NCI-H460 (cell line): ENCODE results near the gene GRK5. TPM values are rescaled to one million over a fixed set of nuclear protein-coding genes. Genes with fewer than 3 reads are reported as not detected.

Experiments used
- DNase-seq: peaks from one replicate; pipeline ENCODE4 v3.0.0-alpha.2; 2016; ENCODE audit warnings: low read depth; ENCODE audit errors: extremely low read depth
- total RNA-seq: library from RNA; depleted of rRNA; stranded (reverse); fragments of >200 nt; shearing (Covaris generic); gene quantifications from 2 replicates; pipeline ENCODE4 v1.2.3, GENCODE V29; 2014

The GRK5 gene
- total RNA-seq, 1 experiment from 2014 or later = 0.79 TPM

DNA sequence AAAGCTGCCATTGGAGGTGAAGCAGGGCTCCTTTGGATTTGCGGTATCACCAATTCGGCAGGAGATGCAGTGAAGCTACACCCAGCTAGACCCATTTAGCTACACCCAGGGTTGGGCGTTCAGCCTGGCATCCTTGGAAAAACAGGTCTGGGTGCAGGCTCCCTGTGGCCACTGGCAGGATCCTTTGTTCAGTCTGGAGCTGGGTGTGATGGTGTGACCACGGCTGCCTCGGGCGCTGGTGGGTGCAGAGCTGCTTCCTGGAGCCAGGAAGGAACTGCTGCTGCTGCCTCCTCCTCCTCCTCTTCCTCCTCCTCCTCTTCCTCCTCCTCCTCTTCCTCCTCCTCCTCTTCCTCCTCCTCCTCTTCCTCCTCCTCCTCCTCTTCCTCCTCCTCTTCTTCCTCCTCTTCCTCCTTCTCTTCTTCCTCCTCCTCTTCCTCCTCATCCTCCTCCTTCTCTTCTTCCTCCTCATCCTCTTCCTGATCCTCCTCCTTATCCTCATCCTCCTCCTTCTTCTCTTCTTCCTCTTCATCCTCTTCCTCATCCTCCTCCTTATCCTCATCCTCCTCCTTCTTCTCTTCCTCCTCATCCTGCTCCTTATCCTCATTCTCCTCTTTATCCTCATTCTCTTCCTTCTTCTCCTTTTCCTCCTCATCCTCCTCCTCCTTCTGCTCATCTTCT lies 84.0 kb downstream of the GRK5 start:
- DNase-seq = no peak

DNA sequence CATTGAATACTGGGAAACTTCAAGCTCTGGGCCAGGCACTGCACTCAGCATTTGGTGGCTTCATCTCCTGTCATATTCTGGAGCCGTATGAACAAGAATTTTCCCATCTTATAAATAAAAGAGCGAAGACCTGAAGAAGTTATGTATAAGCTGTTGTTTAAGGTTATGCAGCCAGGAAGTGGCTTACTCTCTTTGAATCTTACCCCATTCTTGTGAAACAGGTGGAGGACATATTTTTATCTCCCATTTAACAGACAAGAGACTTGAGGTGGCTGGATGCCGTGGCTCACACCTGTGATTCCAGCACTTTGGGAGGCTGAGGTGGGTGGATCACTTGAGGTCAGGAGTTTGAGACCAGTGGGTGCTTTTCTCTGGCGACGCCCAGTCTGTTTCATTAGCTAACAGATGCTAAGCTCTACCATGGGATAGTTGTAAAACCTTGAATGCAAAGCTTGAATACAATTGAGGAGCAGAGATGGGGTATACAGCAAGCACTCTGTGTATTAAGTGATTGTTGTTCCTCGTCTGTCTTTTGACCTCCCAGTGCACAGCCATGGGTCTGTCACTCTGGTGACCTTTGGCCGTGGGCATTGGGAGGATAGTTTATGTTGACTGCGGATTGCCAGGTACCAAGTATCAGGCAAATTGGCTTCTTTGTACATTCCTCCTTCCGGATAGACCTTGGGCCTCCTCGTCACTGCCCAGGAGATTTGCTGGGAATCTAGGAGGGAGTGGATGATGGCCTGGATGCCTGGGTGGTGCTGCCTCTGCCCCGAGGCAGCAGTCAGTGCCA lies 85.8 kb downstream of the GRK5 start:
- DNase-seq = no peak

DNA sequence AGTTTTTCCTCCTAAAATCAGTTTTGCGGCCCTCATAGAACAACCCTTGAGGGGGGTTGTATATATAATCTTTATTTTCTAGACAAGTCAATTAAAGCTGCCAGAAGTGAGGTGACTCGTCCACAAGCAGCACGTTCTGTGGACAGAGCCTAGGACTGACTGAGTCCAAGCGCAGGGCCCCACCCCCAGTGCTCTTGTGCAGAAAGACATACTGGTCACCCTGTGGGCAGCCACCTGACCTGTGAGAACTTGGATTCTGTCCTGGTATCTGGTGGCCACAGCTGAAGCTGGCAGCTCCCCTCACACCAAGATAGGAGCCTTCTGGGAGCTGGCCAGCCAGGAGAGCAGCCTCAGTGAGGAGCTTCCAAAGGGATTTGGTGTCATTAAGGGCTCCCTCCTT lies 89.3 kb downstream of the GRK5 start:
- no peak for DNase-seq

DNA sequence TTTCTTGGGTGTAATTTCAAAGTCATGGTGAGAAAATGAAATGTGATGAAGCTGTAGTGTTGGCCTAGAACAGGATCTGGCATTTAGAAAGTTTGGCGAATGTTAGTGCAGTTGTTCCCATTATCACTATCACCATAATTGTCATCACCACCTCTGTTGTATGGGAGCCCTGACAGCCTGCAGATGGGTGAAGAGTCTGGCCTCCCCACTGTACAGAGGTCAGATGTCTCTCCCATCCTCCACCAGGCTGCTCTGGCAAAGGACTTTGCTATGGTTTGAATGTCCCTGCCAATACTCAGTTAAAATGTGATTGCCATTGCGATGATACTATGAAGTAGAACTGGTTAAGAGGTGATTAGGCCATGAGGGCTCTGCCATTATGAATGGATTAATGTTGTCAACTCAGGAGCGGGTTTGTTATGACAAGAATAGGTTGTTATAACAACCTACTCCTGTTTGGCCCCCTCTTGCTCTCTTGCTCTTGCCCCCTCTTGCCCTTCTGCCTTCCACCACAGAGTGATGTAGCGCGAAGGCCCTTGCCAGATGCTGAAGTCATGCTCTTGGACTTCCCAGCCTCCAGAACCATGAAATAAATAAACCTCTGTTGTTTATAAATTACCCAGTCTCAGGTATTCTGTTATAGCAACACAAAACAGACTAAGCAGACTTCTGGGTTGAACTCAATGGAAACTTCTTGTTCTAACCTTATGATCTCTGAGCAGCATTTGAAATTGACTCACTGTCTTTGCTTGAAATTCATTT lies 90.0 kb downstream of the GRK5 start:
- no peak for DNase-seq

DNA sequence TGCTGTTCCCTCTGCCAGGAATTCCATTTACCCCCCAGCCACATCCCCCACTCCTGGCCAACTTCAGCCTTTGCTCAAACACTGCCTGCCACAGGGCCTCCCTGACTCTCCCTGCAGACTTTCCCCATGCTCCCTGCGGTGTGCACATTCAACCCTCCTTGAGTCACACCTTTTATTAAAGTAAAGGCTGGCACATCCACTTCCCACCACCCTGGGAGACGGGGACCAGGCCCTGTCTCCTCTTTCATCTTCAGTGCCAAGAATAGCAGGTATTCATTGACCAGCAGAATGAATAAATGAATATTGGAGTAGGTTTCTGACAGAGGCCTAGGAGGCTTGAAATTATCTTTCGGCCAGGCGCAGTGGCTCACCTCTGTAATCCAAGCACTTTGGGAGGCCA lies 91.4 kb downstream of the GRK5 start:
- no peak for DNase-seq

DNA sequence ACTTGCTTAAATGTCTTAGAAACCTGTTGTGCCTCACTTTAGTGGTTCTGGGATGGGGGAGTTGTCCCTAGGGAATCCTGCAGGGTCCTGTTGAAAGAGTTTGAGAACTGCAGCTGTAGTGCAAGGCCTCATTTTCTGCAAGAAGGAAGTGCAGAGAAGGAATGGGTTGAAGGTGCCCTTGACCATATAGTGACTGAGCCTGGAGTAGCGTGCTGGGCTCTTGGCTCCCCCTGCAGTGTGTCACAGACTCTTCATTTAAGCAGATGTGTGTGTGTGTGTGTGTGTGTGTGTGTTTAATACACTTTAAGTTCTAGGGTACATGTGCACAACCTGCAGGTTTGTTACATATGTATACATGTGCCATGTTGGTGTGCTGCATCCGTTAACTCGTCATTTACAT lies 92.2 kb downstream of the GRK5 start:
- no peak for DNase-seq

DNA sequence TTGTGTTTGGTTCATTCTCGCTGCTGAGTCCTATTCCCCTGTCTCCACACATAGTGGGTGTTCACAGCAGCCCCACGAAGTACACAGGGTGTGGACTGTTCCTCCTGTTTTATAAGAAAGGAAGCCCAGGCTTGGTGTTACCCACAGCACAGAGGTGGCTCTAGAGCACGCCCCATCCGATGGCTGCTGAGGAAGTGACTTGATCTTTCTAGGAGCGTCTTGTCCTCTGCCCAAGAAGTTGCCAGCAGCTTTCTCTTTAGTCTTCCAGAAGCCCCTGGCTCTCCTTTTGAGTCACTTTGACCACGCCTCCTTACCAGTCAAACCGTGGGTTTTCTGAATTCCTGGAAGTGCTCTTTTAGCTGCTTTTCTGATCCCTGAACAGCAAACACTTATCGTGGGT lies 94.0 kb downstream of the GRK5 start:
- DNase-seq = no peak

DNA sequence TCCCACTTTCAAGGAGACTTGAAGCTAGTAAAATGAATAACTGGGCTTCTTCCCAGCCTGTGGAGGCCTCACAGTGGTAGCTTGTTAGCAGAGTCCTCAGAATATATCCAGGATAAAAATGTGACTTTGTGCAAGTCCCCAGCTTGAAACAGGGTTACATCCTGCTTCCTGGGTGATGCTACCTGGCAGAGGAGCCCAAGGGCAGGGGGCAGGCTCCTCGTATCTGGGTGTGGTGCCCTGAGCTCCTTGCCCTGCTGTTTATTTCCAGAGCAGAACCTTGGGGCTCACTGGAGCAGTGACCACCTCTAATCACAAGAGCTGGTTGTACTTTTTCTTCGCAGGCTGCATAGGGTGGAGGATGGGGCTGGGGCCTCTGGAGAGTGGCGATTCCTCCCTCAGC lies 94.8 kb downstream of the GRK5 start:
- DNase-seq = no peak

DNA sequence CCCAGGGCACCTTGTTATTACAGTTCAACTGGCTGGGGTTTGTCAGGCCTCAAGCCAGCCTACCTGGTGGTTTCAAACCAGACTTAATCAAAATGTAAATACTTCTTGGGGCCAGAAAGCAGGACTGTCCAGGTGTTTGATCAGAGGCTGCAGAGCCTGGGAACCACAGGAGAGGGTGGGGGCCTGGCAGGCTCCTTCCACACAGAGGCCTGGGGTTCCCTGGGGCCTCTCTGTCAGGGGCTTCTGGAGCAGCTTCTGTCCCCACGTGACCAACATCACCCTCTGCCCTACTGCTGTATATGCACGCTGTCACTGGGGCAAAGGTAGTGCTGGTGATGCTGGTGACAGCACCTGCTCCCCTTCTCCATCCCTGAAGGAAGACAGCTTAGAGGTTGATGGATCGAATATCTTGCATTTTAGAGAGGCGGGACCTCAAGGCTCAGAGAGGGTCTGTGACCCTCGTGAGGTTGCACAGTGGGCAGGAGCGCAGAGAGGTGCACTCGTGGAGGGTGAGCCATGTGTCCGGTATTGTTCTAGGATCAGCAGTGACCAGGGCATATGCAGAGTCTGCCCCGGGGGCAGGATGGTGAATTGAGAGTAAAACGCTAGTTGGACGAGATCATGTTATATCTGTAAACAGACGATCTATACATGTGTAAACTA lies 95.4 kb downstream of the GRK5 start:
- no peak for DNase-seq

DNA sequence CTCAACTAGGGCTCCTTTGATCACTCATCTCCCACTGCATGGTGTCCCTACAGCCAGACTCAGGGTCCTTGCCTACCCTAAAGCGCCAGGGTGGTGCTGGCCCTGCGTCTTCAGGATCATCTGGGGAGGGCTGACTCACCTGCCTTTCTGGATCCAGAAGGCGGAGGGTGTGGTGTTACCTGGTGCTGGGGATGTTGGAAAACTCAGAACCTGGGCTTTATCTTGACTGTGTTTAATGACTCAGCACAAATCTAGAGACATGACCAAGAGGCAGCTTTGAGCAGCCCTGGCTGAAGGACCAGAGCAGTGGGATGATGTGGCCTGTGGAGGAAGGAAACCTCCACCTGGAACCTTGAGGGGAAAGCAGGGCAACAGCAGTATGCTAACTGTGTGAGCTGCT lies 96.5 kb downstream of the GRK5 start:
- no peak for DNase-seq

DNA sequence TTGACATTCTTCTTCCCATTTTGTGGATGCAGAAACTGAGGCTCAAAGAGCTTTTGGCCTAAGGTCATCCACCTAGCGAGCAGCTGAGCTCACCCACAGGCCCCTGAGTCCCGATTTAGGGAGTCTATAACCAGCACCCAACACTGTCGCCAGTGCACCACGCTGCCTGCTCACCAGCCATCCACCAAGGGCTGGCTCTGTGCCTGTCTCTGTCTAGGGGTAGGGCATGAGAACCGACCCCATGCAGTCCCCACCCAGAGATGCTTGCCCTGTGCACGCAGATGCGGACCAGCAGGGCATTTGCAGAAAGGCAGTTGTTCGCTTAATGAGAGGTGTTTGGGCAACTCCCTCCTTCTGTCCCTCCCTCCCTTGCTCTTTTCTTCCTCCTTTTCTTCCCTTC lies 97.2 kb downstream of the GRK5 start:
- DNase-seq = no peak

DNA sequence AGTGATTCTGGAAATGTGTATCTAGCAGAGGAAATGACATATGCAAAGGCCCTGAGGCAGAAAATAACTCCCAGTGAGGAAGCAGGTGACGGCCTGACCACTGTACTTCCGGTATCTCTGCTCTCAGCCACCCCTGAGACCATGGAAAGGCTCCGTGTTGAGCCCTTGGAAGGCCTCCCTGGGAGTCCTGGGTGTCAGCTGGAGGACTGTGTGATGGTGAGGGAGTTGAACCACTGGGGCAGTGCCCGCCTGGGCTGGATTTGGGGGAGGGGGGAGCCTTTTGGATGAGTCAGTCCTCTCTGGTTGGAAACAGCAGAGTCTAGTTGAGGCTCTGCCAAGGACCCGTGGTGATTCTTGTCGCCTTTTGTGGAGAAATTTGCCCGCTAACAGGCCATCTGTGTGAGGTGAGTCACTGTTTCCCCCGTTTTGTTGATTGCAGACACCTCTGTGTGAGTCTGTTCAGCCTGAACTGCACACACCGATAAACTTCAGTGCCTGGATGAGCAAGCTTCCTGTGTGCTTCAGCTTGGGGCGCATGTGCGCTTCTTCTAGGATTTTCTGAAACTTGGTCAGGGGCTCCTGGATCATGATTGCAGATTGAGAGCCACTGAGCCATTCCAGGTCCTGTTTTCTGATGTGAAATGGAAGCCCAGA lies 98.6 kb downstream of the GRK5 start:
- peak; percentile 40 for DNase-seq

DNA sequence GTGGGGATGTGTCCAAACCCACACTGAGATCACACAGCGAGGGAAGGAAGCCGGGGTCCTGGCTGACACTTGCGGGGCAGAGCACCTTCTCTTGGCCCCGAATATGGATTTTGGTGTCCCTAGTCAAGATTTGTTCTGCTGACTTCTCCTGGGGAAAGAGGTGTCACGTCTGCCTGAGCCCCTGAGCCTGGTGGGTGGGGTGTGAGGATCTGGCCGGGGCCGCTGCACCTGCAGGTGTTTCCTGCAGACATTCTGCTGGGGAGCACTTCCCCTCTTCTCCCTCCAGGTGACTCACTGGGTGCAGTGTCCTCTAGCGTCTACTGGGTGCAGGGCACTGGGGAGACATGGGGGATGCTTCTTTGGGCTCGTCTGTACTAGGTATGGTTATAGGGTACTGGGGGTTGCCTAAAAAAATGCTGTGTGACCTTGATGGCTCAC lies 99.2 kb downstream of the GRK5 start:
- DNase-seq = no peak

DNA sequence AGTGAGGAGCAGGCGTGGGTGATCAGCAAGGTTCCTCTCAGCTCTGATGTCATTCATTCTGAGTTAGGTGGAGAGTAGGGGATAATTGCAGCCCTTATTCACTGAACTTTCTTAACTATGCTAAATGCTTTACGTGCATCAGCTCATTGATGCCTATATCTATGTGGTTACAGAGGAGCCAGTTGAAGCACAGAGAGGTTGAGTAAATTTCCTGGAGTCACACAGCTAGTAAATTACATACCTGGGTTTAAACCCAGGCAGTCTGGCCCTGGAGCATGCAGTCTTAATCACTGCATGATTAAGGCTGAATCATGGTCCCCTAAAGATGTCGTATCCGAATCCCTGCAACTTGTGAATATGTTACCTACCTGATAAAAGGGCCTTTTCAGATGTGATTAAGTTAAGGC lies 99.6 kb downstream of the GRK5 start:
- no peak for DNase-seq

DNA sequence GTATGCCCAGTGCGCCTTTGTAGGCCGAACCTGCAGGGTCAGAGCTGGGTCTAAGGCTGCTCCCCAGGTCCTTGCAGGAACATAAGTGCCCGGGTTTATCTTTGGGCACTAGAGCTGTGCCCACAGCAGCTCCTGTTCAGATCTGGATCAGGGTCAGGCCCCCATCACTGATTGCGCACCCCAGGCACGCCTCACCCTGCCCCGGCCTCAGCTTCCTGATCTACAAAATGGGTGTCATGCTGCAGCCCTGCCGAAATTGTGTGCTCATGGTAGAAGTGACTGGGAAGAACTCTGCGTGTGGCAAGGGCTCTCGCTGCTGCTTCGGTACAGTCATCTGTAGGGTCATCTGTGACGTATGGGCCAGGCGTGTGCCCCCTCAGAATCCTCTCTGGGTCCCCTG lies 100.7 kb downstream of the GRK5 start:
- DNase-seq = no peak

DNA sequence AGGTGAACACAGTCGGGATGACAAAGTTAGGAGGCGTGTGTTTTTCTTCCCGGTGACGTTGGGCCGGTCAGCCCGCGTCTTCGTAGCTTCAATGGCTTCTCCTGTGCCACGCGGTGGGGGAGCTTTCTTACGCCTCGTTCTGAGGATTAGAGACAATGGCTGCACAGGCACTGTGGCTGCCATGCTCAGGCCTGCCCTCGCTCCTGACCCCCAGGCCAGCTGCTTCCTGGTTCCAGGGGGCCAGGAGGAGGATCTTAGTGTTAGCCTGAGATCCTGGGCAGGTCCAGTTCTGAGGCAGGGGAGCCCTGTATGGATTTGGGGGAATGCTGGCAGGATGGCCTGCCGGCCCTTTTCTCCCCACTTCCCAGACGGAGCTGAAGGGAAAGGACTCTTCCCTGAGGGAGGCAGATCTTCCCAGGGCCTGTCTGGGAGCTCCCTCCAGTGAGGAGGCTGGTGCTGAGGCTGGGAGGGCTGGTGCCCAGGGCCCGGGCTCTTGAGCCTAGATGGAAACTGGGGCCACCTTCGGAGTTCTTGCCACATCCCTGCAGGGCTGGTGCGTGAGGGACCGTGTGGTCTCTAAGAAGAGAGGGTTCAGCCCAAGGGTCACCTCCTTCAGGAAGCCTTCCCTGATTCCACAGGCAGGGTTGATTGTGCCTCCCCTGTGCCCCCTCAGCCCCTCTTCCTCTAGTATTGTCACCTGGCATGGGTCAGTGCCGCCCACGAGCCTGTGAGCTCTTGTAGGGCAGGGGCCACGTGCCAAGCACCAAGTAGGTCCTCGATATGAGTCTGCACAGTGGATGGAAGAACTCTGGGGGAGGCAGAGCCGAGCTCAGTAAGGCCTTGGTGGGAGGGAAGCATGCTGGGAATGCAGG lies 101.4 kb downstream of the GRK5 start:
- no peak for DNase-seq

DNA sequence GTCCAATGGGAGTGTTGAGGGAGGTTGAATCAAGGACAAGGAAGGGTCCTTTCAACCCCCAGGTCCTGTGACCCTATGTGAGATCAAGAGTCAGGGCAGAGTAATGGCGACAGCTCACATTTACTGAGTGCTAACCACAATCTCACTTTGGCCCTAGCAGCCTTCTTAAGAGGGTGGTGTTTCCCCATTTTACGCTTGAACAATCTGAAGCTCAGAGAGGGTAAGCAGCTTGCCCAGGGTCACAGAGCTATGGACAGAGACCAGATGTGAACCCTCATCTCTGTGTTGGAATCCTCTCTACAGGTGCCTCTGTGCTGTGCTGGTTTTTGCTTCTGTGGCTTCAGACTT lies 102.0 kb downstream of the GRK5 start:
- DNase-seq = no peak

DNA sequence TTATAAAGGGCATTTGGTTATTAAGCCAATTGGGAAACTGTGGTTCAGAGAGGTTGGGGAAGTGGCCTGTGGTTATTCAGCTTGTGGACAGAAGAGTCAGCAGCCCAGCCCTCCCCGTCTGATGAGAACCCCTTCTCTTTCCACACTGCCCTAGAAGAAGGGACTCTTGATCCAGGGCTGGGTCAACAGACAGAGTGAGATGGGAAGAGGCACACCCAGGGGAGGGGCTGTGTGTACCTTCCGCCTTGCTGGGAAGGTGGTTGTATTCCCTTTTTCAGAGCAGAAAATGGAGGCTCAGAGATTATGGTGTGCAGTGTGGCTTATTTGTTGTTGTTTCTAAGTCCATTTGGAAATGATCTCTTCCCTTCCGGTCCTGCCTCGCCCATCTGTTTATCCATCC lies 103.4 kb downstream of the GRK5 start:
- no peak for DNase-seq

DNA sequence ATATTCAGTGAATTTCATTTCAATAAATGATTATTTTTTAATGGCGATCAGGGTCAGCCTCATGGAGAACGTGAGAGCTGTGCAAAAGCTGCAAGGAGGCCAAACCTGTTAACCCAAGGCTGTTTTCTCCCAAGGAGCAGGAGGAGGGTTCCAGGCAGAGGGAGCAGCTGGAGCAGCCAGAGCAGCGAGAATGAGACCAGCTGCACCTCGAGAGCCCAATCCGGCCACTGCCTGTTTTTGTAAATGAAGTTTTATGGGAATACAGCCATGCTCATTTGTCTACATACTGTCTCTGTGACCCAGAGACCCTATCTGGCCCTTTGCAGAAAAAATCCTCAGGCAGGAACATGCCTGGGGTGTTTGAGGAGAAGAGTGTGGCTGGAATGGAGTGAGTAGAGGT lies 104.9 kb downstream of the GRK5 start:
- no peak for DNase-seq

DNA sequence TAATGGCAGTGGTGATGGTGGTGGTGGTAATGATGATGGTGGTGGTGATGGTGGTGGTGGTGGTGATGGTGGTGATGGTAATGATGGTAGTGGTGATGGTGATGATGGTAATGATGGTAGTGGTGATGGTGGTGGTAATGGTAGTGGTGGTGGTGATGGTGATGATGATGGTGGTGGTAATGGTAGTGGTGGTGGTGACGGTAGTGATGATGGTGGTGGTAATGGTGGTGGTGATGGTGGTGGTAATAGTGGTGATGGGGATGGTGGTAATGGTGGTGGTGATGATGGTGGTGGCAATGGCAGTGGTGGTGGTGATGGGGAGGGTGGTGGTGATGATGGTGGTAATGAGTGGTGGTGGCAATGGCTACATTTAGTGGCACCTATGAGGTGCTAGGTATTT lies 105.7 kb downstream of the GRK5 start:
- no peak for DNase-seq
